ENCODE data around the gene AIP. TPM values are rescaled to one million over a fixed set of nuclear protein-coding genes. Genes with fewer than 3 reads are reported as not detected.

AIP gene
- total RNA-seq, 4 donors from 2014 or later = 30.5 to 58.4 (median 42.2) TPM

DNA sequence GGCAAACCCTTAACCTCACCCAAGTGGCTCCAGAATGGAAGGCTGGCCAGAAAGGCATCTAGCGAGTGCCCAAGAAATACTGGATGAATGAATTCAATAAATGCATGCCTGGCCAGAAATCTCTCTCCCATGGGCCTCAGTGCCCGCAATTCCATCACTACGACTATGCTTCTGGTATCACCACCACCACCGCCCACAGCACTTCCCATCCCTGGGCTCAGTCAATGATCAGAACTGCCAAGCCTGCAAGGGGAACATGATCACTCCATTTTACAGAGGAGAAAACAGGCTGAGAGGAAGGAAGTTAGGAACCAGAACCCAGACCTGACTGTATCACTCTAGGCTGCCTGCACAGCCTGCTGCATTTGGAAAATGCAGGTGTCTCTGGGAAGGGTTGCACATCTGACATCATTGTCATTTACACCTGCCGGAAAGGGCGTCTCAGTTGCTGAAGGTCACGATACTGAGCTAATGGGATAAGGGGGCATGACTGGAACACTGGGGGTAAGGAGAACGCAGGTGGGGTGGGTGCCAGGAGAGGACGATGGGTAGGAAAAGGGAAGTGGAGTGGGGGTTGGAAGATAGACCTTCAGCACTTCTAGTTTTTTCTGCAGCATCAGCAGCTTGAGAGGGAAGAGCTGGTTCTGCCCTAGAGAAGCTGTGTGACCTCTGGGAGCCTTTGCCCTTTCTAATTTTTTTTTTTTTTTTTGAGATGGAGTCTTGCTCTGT, 33.5 kb upstream of the AIP start:
- Histone ChIP-seq H3K9me3 (no peaks in the 10 kb centered on the region), H3K27me3 (no peaks in the 10 kb centered on the region), H3K27ac (no peak overlapping the region), H3K4me1 (peaks cover 5% of the 10 kb centered on the region), H3K4me3 (no peak overlapping the region), H3K36me3 (no peaks in the 10 kb centered on the region)
- DNase-seq (ENCODE audit: low spot score in 2 of 2) = peak in 1 of 2 donors; percentile 58
- no peak for TF ChIP-seq EP300 (IDR thresholded peaks at IDR 0.05)
- TF ChIP-seq POLR2A (IDR thresholded peaks at IDR 0.05) = no peak
- TF ChIP-seq, protein P1, sequence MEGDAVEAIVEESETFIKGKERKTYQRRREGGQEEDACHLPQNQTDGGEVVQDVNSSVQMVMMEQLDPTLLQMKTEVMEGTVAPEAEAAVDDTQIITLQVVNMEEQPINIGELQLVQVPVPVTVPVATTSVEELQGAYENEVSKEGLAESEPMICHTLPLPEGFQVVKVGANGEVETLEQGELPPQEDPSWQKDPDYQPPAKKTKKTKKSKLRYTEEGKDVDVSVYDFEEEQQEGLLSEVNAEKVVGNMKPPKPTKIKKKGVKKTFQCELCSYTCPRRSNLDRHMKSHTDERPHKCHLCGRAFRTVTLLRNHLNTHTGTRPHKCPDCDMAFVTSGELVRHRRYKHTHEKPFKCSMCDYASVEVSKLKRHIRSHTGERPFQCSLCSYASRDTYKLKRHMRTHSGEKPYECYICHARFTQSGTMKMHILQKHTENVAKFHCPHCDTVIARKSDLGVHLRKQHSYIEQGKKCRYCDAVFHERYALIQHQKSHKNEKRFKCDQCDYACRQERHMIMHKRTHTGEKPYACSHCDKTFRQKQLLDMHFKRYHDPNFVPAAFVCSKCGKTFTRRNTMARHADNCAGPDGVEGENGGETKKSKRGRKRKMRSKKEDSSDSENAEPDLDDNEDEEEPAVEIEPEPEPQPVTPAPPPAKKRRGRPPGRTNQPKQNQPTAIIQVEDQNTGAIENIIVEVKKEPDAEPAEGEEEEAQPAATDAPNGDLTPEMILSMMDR (IDR thresholded peaks at IDR 0.05) = no peak
- TF ChIP-seq POLR2AphosphoS5 (IDR thresholded peaks at IDR 0.05) = no peak
- WGBS = 81% methylated on average over 9 of the region's 9 CpGs

DNA sequence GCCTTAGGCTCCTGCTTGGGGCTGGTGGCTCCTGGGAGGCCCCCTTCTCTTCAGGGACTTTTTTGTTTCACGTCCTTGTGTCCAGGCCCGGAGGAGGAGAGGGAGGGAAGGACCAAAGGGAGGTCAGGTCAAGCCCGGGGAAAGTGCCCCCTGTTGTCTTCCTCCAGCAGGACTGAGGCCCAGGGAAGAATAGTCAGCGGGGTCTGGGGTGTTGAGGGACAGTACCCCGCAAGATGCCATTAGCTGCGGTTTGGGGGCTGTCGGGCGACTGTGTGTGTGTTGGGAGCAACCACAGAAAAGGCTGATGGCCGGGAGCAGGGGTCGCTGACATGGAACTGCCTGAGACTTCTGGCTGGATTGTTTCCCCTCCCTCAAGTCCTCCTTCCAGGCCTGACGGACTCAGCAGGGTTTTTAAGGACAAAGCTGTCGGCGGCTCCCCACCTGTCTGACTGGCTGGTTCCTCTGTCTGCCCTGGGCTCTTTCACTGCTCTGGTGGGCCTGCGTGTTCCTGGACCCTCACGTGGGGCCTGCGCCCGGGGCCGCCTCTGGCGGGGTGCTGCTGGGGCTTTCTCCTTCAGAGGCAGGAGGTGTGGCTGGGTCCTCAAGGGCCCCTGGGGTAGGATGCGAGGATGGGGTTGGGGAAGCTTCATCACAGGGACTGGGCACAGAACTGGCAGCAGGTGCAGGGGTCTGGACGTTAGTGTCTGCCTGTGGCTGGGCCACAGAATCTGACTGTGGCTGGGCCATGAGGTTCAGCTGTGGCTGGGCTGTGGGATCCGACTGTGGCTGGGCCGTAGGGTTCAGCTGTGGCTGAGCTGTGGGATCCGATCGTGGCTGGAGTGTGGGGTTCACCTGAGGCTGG, 31.8 kb upstream of the AIP start:
- Histone ChIP-seq H3K9me3 (no peaks in the 10 kb centered on the region), H3K27ac (no peak overlapping the region), H3K27me3 (no peaks in the 10 kb centered on the region), H3K4me3 (no peak overlapping the region), H3K4me1 (no peaks in the 10 kb centered on the region), H3K36me3 (no peaks in the 10 kb centered on the region)
- TF ChIP-seq POLR2AphosphoS5 (IDR thresholded peaks at IDR 0.05) (no peak), POLR2A (IDR thresholded peaks at IDR 0.05) (no peak), EP300 (IDR thresholded peaks at IDR 0.05) (no peak)
- TF ChIP-seq, protein P1 (IDR thresholded peaks at IDR 0.05) = no peak
- 93% methylated on average over 19 of the region's 25 CpGs for WGBS
- DNase-seq (ENCODE audit: low spot score in 2 of 2) = peak; percentile 54 to 59

DNA sequence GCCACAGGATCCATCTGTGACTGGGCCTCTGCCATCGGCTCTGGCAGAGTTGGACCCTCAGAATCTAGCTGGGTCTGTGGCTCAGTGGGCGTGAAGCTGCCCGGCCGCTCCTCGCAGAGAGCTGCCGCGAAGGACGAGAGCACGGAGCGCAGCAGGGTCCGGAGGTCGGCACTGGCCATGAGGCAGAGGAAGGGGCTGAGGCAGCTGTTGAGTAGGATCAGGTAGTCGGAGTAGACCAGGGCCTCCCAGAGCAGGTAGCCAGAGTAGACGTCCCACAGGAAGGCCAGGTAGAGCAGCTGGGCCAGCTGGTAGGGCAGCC, 31.2 kb upstream of the AIP start:
- TF ChIP-seq POLR2A (IDR thresholded peaks at IDR 0.05) = no peak
- TF ChIP-seq, protein P1 (IDR thresholded peaks at IDR 0.05) = no peak
- TF ChIP-seq POLR2AphosphoS5 (IDR thresholded peaks at IDR 0.05) = no peak
- no peak for TF ChIP-seq EP300 (IDR thresholded peaks at IDR 0.05)
- 94% methylated on average over 14 of the region's 14 CpGs for WGBS
- no peak overlapping the region for H3K27ac ChIP-seq
- DNase-seq (ENCODE audit: low spot score in 2 of 2) = peak in 1 of 2 donors; percentile 51
- no peaks in the 10 kb centered on the region for H3K36me3 ChIP-seq
- H3K4me3 ChIP-seq = no peak overlapping the region
- H3K4me1 ChIP-seq = no peaks in the 10 kb centered on the region
- no peaks in the 10 kb centered on the region for H3K27me3 ChIP-seq
- H3K9me3 ChIP-seq = no peaks in the 10 kb centered on the region

DNA sequence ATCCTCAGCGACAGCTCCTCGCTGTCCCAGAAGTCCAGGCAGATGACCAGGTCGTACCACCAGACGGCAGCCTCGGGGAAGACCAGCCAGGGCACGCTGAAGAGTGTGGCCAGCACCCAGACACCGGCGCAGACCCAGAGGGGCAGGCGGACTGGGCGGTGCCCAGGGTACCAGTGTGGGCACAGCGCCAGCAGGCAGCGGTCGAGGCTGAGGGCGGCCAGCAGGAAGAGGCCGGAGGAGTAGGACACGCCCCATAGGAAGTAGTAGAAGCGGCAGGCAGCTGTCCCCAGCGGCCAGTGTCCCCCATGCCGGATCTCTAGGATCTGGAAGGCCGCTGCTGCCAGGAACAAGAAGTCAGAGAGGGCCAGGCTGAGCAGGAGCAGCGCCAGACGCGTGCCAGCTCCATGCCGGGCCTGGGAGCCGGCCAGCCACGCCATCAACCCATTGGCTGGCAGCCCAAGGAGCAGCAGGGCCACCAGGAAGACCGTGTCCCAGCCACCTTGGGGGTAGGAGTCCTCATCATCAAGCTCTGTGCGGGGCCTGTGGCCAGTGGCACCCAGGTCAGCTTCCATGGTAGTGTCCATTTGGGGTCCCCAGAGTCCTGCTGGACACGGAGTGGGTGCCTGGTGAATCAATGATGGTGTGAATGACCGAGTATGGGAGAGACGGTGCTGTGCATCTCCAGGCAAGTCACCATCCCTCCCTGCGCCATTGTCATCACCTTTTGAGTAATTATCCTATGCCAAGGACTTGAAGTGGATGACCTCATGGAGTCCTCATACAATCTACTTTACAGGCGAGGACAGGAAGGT, 30.5 kb upstream of the AIP start, which contains the start of gene GPR152:
Gene GPR152 (minus strand): TSS at position 589 of the 812 bp plus-strand sequence. CDS start 5 bp downstream, at position 584.
- Histone ChIP-seq H3K4me3 (no peak within 1 kb of the TSS), H3K4me1 (no peaks in the 10 kb centered on the region), H3K36me3 (no peaks in the 10 kb centered on the region), H3K9me3 (no peaks in the 10 kb centered on the region), H3K27me3 (no peaks in the 10 kb centered on the region), H3K27ac (no peak within 1 kb of the TSS)
- WGBS = 88% methylated on average over 8 of the region's 33 CpGs
- no peak for DNase-seq (ENCODE audit: low spot score in 2 of 2)
- TF ChIP-seq EP300 (IDR thresholded peaks at IDR 0.05) (no peak), POLR2A (IDR thresholded peaks at IDR 0.05) (no peak), POLR2AphosphoS5 (IDR thresholded peaks at IDR 0.05) (no peak)
- TF ChIP-seq, protein P1 (IDR thresholded peaks at IDR 0.05) = no peak

Measured in suprapubic skin (tissue), 4 donors.